Epithelial cell of proximal tubule (primary cell): Measurements from ENCODE around the gene PAMR1. TPM values are rescaled to one million over a fixed set of nuclear protein-coding genes. Genes with fewer than 3 reads are reported as not detected.
A peak's percentile ranks its signal among the peaks of the same experiment; 100 is the strongest.

Source experiments
- DNase-seq: peaks from one replicate; pipeline ENCODE4 v3.0.0-alpha.2; 2011; ENCODE audit warnings: low read depth
- H3K4me3 ChIP-seq: 2 replicates; pipeline ENCODE4 v1.5.1; 2011; ENCODE audit warnings: low read depth, mild to moderate bottlenecking, low read length
- total RNA-seq: library from RNA; depleted of rRNA; stranded (reverse); fragments of >200 nt; gene quantifications from 2 replicates; pipeline ENCODE4 v1.2.3, GENCODE V29; 2015
- TF ChIP-seq, protein P1 (sequence below): conservative IDR thresholded peaks from 2 replicates; pipeline ENCODE4 v1.5.1; 2012; ENCODE audit warnings: low read depth, mild to moderate bottlenecking, low read length

Gene PAMR1
- total RNA-seq, 1 donor from 2014 or later: 0.06 TPM

DNA sequence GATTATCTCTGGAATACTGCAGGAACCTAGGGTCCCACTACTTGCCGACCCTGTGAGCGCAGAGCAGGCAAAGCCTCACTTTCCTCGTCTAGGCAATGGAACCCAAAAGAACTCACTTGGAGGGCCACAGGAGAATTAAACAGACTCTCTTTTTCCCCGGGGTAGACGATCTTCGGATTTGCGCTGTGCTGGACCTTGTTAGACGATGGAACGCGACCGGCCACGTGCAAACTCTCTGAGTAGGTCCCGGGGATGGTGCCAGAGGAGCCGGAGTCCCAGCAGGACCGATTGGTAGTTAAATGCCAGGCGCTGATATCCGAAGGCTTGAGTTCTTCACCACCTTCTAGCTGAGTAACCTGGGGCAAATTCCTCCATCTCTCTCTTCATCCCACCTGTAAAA, 105.0 kb downstream of the PAMR1 start:
- TF ChIP-seq, protein P1, sequence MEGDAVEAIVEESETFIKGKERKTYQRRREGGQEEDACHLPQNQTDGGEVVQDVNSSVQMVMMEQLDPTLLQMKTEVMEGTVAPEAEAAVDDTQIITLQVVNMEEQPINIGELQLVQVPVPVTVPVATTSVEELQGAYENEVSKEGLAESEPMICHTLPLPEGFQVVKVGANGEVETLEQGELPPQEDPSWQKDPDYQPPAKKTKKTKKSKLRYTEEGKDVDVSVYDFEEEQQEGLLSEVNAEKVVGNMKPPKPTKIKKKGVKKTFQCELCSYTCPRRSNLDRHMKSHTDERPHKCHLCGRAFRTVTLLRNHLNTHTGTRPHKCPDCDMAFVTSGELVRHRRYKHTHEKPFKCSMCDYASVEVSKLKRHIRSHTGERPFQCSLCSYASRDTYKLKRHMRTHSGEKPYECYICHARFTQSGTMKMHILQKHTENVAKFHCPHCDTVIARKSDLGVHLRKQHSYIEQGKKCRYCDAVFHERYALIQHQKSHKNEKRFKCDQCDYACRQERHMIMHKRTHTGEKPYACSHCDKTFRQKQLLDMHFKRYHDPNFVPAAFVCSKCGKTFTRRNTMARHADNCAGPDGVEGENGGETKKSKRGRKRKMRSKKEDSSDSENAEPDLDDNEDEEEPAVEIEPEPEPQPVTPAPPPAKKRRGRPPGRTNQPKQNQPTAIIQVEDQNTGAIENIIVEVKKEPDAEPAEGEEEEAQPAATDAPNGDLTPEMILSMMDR: no peak
- no peak overlapping the region for H3K4me3 ChIP-seq
- DNase-seq: no peak

DNA sequence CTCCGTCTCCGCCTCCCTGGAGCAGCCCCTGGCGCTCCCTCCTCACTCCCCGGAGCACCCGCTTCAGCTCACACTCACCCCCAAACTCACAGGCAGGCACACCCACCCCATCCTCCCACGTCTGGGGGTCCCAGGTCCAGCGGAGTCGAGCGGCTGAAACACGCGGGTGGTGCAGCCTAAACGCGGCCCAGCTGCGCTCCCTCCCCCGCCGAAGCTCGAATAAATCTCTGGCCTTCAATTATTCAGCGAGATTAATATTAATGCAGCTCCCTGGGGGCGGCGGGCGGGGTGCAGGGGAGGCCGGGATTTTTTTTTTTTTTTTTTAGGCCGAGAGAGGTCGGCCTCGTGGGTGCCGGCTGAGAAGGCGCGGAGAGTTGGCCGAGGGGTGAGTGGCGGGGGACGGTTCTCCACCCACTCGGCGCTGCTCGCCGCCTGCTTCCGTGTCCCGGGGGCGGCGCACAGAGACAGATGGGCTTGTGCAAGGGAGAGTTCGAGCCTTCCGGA, 105.5 kb downstream of the PAMR1 start:
- no peak for DNase-seq
- TF ChIP-seq, protein P1: no peak
- no peak overlapping the region for H3K4me3 ChIP-seq

DNA sequence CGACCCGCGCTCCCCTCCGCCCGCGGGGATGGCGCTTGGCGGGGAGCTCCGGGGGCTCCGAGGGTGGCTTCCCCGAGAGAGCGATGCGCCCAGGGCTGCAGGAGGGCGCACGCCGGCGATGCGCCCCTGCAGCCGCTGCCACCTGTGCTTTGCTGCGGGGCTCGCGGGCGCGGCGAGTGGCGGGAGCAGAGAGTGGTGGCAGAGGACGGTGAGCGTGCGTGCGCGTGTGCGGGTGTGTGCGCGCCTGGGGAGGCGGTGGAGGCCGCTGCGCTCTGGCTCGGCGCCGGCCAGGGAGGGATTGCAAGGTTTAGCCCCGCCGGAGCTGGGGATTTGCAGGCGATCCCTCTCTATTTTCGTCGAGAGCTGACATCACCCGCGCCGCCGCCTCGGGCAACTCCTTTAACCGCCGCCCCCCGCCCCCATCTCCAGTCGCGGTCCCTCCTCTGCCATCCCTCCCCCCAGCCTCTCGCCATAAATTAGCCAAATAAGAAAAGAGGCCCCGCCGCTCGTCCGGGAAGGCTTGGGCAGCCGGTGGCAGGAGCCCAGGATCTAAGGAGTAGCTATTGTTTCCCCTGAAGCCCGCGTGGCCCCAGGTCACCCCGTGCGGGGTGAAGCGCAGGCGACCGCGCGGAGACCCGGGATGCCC, 106.1 kb downstream of the PAMR1 start, which contains the start of gene SLC1A2:
Gene SLC1A2, minus strand, starts transcription at position 375 of the 646 bp plus-strand sequence. CDS start 592 bp downstream, outside the sequence.
- DNase-seq: no peak

DNA sequence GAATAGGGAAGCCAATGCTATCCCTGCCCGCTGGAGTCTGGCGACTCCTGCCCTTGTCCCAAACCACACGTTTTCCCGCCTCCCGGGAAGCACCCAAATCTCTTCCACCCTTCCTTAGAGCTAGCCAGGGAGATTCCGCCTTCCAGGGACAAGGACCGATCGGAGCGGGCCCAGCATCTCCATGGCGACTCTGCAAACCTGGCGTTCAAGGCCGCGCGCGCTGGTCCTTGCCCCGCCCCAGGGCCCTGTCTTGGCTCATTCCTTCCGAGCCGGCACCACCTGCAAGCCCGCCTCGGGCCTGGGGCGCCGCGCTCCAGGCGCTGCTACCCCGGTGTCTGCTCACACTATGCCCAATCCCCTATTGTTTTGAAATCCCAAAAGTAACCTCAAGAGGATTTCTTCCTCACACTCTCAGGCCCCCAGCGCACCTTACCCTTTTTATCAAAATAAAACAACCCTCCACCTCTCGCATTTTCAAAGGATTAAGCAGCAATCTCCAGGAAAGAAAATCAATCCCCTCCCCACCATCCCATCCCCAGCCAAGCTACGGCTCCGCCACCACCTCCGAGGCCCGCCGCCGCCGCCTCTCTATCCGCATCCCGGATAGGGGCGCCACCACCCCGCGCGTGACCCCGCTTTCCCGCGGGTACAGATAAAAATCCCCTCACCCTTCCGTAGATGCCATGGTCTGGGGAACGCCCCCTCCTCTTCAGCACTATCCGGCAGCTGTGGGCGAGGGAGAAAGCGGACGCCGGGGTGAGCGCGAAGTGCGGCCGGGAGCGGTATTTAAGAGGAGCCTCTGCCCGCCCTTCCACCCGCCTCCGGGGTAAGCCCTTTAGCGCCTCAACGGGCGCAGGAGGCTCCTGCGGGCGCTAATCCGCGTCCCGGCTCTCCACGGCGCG, 106.9 kb downstream of the PAMR1 start:
- peak overlapping the region; percentile 14 for H3K4me3 ChIP-seq
- TF ChIP-seq, protein P1: no peak
- DNase-seq: no peak

More for the DNA sequence above, 106.1 kb downstream of the PAMR1 start, which contains the start of gene SLC1A2:
- peak within 1 kb of the TSS; percentile 14 for H3K4me3 ChIP-seq
- TF ChIP-seq, protein P1: no peak

DNA sequence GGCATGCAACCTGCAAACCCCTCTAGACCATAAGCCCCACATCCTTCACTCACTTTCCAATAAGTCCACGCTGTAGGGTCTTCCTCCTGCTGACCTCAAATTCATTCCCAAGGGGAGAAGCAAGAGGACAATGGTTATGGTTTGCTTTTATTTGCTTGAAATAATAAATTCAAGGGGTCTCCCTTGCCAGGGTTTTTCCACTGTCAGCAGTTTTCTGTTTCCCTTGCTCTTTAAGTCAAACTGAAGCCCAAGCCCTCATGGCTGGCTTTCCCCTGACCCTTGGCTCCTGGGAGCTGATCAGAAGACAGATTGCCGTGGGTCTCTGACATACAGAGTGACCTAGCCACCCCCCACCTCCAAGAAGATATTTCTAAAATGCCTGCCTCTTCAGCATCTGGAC, 109.9 kb downstream of the PAMR1 start:
- DNase-seq: no peak
- TF ChIP-seq, protein P1: no peak
- H3K4me3 ChIP-seq: no peak overlapping the region

DNA sequence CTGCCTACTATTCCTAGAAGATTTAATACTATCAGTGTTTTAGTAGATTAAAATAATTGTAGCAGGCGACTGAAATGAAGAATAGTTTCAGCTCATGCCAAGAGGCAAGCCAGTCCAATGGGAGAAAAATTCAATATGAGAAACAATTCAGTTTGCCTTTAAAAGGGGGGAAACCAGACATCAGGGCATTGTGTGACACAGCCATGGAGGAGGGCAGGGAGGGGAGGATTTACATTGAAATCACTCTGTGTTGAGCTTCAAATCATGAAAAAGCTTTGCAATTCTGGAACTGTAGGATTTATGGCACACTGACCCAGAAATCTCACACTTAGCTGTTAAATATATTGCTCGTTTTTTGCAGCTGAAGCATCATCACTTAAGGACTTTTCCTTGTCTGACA, 110.6 kb downstream of the PAMR1 start:
- H3K4me3 ChIP-seq: no peak overlapping the region
- TF ChIP-seq, protein P1: no peak
- DNase-seq: no peak
